Measurements from ENCODE around the gene LAMA5. TPM values are rescaled to one million over a fixed set of nuclear protein-coding genes. Genes with fewer than 3 reads are reported as not detected.

LAMA5 gene
- total RNA-seq, 1 donor, result 1.6 TPM

DNA sequence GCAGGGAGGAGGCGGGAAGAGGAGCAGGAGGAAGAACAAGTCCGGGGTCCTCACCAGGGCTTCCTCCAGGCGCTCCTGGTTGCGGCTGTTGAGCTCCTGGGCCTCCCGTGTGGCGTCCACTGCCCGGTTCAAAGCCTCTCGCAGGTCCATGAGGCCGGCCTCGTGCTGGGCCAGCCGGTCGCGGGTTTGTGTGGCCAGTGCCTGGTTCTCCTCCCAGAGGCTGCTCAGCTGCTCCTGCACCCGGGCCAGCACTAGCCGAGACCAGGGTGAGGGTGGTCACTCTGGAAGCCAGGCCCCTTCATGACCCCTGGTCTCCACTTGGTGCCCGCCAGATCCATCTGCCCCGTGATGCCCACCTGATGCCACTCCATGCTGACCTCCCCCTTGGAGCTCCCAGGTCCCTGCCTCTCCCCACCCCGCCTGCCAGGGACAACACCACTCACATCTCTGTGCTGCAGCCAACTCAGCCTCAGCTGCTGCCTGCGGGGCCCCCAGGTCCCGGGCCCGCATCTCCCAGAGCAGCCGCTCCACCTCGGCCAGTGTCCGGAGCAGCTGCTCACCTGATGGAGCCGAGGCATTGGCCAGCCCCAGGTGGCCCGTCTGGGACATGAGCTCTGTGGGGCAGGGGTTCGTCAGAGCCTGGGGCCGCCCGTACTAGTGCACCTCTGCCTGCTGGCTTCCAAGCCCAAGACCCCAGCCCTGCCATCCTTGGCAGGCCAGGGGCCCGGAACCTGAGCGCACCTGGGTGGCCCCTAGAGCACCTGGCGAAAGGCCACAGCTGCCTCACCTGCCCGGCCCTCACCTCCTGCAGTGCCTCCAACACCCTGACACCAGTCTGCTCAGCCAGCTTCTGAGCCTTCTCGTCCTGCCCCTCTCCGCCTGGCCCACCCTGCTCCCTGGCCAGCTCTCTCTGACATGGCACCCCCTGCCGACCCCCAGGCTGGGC, 48.4 kb downstream of the LAMA5 start:
- no peak for DNase-seq (ENCODE audit: low read depth in 2 of 3, low spot score in 2 of 3)

DNA sequence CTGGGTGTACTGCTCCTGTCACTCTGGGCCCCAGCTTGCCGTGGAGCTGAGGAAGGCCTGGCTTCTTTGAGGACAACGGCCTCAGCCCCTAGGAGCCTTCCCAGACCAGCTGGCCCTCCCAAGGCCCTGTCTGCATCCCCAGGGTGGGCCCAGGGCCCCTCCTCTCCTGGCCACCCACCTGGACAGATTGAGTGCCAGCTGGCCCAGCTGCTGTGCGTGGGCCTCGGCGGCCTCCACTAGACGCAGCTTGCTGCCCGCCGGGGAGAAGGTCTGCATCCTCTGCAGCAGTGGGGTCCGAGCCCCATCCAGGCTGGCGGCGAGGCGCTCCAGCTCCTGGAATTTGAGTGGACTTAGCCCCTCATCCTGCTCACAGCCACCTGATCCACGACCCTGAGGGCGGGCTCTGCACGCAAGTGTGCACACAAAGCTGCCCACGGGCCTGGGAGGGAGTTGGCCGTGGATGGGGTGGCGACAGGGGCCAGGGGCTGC, 49.9 kb downstream of the LAMA5 start:
- DNase-seq (ENCODE audit: low read depth in 2 of 3, low spot score in 2 of 3), result no peak

DNA sequence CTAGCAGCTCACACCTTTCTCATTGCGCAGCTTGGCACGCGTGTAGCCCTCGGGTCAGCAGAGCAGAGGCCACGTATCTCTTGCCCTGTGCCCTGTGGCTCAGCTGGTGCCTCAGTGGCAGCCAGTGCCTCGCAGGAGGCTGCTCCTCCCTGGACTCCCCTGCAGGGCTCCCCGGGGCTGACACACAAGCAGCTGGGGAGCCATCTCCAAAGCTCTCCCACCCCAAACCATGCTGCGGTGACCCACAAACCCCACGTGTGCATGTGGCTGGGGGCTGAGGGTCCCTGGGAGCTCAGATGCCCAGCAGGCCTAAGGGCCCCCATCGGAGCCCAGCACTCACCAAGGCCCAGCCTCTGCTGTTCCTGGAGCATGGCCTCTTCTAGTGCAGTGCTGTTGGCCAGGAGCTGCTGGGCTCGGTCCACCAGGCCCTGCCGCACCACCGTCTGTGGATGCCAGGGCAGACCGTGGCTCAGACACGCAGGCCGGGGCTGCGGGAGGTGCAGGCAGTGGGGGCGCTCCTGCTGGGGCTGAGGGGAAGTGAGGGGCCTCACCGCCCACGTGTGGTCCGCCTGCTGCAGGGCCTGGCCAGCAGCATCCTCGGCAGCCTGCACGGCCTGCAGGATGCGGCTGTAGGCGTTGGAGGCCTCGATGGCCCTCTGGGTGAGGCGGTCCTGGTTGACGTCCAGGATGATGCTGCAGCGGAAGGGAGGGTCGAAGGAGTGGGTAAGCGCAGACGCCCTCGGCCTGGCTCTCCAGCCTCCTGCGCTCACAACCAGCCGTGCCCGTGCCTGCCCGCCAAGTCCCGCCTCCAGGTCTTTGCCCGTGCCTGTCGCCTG, 50.6 kb downstream of the LAMA5 start:
- DNase-seq (ENCODE audit: low read depth in 2 of 3, low spot score in 2 of 3), result no peak

- no peak for DNase-seq (ENCODE audit: low read depth in 2 of 3, low spot score in 2 of 3)
Observed at GRCh38 chr20:62315773-62316172, 51.3 kb downstream of the LAMA5 start.

DNA sequence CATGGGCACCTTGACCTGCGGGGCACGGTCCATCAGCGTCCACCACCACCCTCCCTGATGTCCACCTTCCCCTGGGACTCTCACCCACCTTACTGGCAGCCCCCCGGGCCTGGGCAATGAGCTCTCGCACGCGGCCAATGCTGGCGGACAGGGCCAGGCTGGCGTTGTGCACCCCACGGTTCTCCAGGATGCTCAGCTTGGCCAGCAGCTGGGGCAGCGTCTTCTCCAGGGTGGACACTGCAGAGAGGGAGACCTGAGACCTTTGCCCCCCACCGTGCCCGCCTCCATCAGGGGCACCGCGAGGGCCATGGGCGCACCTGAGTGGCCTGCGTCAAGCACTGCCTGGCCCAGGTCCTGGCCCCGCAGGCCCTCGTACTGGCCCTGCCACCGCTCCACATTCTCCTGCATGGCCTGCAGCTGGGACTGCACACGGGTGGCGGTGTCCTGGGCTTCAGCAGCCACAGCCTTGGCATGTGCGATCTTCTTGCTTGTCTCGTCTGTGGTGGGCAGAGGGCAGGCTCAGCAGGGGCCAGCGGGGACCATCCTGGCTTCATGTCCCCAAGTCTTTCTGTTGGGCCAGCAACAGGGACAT, 52.3 kb downstream of the LAMA5 start:
- no peak for DNase-seq (ENCODE audit: low read depth in 2 of 3, low spot score in 2 of 3)

GRCh38 chr20:62314339-62314638, 52.8 kb downstream of the LAMA5 start:
- no peak for DNase-seq (ENCODE audit: low read depth in 2 of 3, low spot score in 2 of 3)

DNA sequence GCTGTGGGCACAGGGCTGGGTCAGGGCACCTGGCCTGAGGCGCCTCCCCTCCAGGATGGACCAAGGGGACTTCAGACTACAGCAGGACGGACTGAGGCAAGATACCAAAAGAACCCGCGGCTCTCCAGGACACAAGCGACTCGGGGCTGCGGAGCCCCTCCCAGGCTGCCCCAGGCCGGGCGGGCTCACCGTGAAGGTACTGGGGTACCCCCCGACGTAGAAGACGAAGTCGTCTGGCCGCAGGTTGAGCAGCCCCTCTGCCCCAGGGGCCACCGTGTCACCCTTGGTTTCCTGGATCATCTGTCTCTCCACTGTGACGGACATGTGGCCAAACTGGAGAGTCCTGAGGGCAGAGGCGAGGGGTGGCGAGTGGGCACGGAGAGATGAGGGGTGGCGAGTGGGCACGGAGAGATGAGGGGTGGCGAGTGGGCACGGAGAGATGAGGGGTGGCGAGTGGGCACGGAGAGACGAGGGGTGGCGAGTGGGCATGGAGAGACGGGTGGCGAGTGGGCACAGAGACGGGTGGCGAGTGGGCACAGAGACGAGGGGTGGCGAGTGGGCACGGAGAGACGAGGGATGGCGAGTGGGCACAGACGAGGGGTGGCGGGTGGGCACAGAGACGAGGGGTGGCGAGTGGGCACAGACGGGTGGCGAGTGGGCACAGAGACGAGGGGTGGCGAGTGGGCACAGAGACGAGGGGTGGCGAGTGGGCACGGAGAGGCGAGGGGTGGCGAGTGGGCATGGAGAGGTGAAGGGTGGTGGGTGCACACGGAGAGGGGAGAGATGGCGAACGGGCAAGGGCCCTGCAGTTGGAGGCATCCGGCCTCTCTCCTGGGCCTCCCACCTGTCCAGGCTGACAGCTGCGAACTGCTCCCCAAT, 53.4 kb downstream of the LAMA5 start:
- no peak for DNase-seq (ENCODE audit: low read depth in 2 of 3, low spot score in 2 of 3)

- no peak for DNase-seq (ENCODE audit: low read depth in 2 of 3, low spot score in 2 of 3)
Observed at GRCh38 chr20:62313021-62313420, 54.1 kb downstream of the LAMA5 start.

- DNase-seq (ENCODE audit: low read depth in 2 of 3, low spot score in 2 of 3), result no peak
Observed at GRCh38 chr20:62312662-62312977, 54.5 kb downstream of the LAMA5 start.

GRCh38 chr20:62311832-62312661, 55.1 kb downstream of the LAMA5 start:
- no peak for DNase-seq (ENCODE audit: low read depth in 2 of 3, low spot score in 2 of 3)

- no peak for DNase-seq (ENCODE audit: low read depth in 2 of 3, low spot score in 2 of 3)
Observed at GRCh38 chr20:62311150-62311549, 56.0 kb downstream of the LAMA5 start.

DNA sequence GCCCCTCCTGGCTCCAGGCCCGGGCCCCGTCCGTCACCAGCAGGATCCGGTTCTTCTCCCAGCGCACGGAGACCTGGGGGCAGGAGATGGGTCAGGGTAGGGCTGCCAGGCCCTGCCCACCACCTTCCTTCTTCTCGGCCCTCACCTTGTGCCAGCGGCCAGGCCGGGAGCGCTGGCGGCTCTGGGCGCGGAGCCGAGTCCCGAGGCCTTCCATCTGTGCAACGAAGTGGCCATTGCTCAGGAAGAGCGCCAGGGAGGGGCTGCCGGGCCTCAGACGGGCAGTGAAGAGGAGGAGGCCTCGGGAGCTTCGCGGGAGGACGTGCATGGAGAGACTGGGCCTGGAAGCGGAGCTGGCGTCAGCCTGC, 56.4 kb downstream of the LAMA5 start:
- DNase-seq (ENCODE audit: low read depth in 2 of 3, low spot score in 2 of 3), result no peak

- DNase-seq (ENCODE audit: low read depth in 2 of 3, low spot score in 2 of 3), result no peak
Observed at GRCh38 chr20:62309947-62310756, 57.0 kb downstream of the LAMA5 start.

DNA sequence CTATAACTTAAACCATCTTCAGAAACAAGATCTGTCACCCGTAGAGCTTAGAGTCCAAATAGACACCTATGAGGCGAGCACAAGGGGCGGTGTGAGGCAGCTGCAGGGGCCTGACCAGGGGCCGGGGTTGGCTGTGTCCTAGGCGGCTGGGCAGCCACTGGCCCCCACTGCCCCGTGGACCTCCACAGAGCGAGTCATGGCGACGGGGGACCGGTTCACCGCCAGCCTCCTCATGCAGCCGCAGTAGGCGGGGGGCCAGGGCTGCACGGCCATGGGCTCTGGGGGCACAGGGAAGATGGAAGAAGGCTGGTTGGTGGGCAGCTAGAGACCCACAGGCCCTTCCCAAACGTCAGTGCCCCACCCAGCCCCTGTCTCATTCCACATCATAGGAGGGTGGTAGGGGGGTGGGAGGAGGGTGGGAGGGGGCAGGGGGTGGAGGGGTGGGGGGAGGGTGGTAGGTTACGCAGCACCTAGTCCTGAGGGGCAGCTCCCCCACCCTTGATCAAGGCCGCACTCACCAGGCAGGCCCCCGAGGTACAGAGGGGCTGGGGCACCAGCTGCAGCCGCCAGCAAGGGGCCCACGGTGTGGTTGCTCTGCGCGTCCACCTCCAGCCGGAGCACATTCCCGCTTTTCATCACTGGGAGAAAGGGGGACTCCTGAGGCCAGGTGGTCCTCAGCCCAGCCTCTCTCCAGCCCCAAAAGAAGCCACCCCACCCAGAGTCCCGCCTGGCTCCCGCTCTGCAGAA, 57.7 kb downstream of the LAMA5 start:
- no peak for DNase-seq (ENCODE audit: low read depth in 2 of 3, low spot score in 2 of 3)

GRCh38 chr20:62308102-62308822, 58.9 kb downstream of the LAMA5 start:
- no peak for DNase-seq (ENCODE audit: low read depth in 2 of 3, low spot score in 2 of 3)

- DNase-seq (ENCODE audit: low read depth in 2 of 3, low spot score in 2 of 3), result no peak
Observed at GRCh38 chr20:62307226-62308101, 59.6 kb downstream of the LAMA5 start.

Data from hematopoietic multipotent progenitor cell (in vitro differentiated cells).